HepG2 (cell line): ENCODE data around the gene APBB2. TPM values are rescaled to one million over a fixed set of nuclear protein-coding genes. Genes with fewer than 3 reads are reported as not detected.

Source experiments
- ATAC-seq: fragments of 200-7000 bp; cut with Tn5 transposase; 3 replicates; pipeline ENCODE4 v1.9.1; 2020; ENCODE audit warnings: mild to moderate bottlenecking, moderate library complexity
- BruUV-seq: library from RNA; stranded (reverse); fragments of 400-500 nt; replicated peaks from 2 replicates; lab custom pipeline; 2021; lab: Mats Ljungman, UMichigan
- CTCF ChIA-PET: fragments of 300-600 bp; formaldehyde crosslinking; extraction: SDS; loops from one replicate; lab custom pipeline; 2021; ENCODE audit warnings: low total read pairs, inconsistent platforms, low intra/inter-chr PET ratio; lab: Yijun Ruan, JAX
- POLR2A ChIA-PET: fragments of 350-600 bp; sonication (Branson Sonifier 250); formaldehyde crosslinking; loops from one replicate; lab custom pipeline; 2020; ENCODE audit warnings: antibody characterized with exemption, inconsistent platforms; lab: Yijun Ruan, JAX
- DNase-seq: peaks from one replicate; pipeline ENCODE4 v3.0.0-alpha.2; 2015; ENCODE audit warnings: low spot score
- FAIRE-seq: peaks from 3 replicates; lab custom pipeline; 2011; peaks lifted over from hg19 to GRCh38; lab: Jason Lieb, UNC
- H2AFZ ChIP-seq: one replicate; pipeline ENCODE4 v1.6.1; 2011; ENCODE audit warnings: low read length, inconsistent platforms
- H3K27ac ChIP-seq: fragments of 300-600 bp; 3 replicates; pipeline ENCODE4 v1.8.0; 2011; ENCODE audit warnings: mixed run types, mild to moderate bottlenecking, mixed read lengths, low read length, inconsistent platforms; ENCODE audit not compliant: insufficient read depth; ENCODE audit errors: extremely low read length
- H3K27me3 ChIP-seq, 2 experiments: fragments of 200-600 bp in 1 of 2; 2 replicates in 1 of 2; 3 replicates in 1 of 2; pipeline versions ENCODE4 v1.6.0 to v1.8.0; 2011; ENCODE audit warnings: low read length in 2 of 2, mild to moderate bottlenecking in 2 of 2, moderate library complexity in 2 of 2, inconsistent platforms in 1 of 2; ENCODE audit not compliant: insufficient read depth in 2 of 2, control insufficient read depth in 1 of 2
- H3K36me3 ChIP-seq, 2 experiments: fragments of 200-600 bp in 1 of 2; replicated peaks in 1 of 2; 2 replicates in 1 of 2; 3 replicates in 1 of 2; pipeline versions ENCODE4 v1.5.1 to v1.8.0; 2011; ENCODE audit warnings: low read length in 2 of 2, inconsistent platforms in 1 of 2; ENCODE audit not compliant: insufficient read depth in 2 of 2, control insufficient read depth in 1 of 2
- H3K4me1 ChIP-seq: 2 replicates; pipeline ENCODE4 v1.5.1; 2012; ENCODE audit warnings: low read length, inconsistent platforms; ENCODE audit not compliant: insufficient read depth
- H3K4me2 ChIP-seq: 2 replicates; pipeline ENCODE4 v1.6.0; 2011; ENCODE audit warnings: low read depth, low read length, inconsistent platforms
- H3K4me3 ChIP-seq, 3 experiments: fragments of 200-600 bp in 1 of 3; sonication (generic), shearing (Covaris generic) in 1 of 3; replicated peaks in 1 of 3; 2 replicates each; pipeline ENCODE4 v1.5.1; 2011 to 2016; ENCODE audit warnings: low read length in 3 of 3, inconsistent platforms in 2 of 3, low read depth in 2 of 3, mild to moderate bottlenecking in 2 of 3, control low read depth in 1 of 3, mixed read lengths in 1 of 3; ENCODE audit not compliant: insufficient read depth in 1 of 3
- H3K79me2 ChIP-seq: one replicate; pipeline ENCODE4 v1.6.1; 2011; ENCODE audit warnings: low read length, inconsistent platforms; ENCODE audit not compliant: insufficient read depth
- H3K9ac ChIP-seq: 2 replicates; pipeline ENCODE4 v1.6.0; 2011; ENCODE audit warnings: mild to moderate bottlenecking, low read depth, low read length, inconsistent platforms; ENCODE audit not compliant: insufficient read depth
- H3K9me3 ChIP-seq: 2 replicates; pipeline ENCODE4 v1.5.1; 2012; ENCODE audit warnings: mild to moderate bottlenecking, low read length
- H4K20me1 ChIP-seq: 2 replicates; pipeline ENCODE4 v1.6.0; 2011; ENCODE audit warnings: inconsistent platforms, mild to moderate bottlenecking, low read length, moderate library complexity; ENCODE audit not compliant: insufficient read depth
- ARID2 ChIP-seq: sonication (generic); formaldehyde crosslinking; IDR thresholded peaks from 2 replicates; pipeline ENCODE4 v1.8.1; 2022; ENCODE audit warnings: mild to moderate bottlenecking, missing genetic modification reagents, borderline replicate concordance
- ATF7-NPFF ChIP-seq: sonication (generic); formaldehyde crosslinking; IDR thresholded peaks from 2 replicates; pipeline ENCODE4 v1.8.1; 2023; ENCODE audit warnings: mild to moderate bottlenecking, low read depth, missing genetic modification reagents, moderate library complexity
- CAMTA2 ChIP-seq: sonication (generic); formaldehyde crosslinking; IDR thresholded peaks from 2 replicates; pipeline ENCODE4 v1.4.0; 2020; ENCODE audit warnings: mild to moderate bottlenecking, missing genetic modification reagents, borderline replicate concordance
- CC2D1A ChIP-seq: sonication (generic); formaldehyde crosslinking; IDR thresholded peaks from 2 replicates; pipeline ENCODE4 v1.8.1; 2023; ENCODE audit warnings: mild to moderate bottlenecking, missing genetic modification reagents
- FOXA1 ChIP-seq, 2 experiments: fragments of 450-650 bp in 1 of 2; sonication (generic) in 1 of 2; formaldehyde crosslinking in 1 of 2; IDR thresholded peaks; 2 replicates each; pipeline versions ENCODE4 v1.4.0 to v1.6.1; 2016 to 2020; ENCODE audit warnings: missing genetic modification reagents in 1 of 2
- GATAD1 ChIP-seq: IDR thresholded peaks from 2 replicates; pipeline ENCODE4 v1.6.1; 2016; ENCODE audit warnings: missing genetic modification reagents, missing compliant biosample characterization
- HNRNPLL ChIP-seq: fragments of 200-400 bp; formaldehyde crosslinking; IDR thresholded peaks from 2 replicates; pipeline ENCODE4 v1.6.1; 2017; ENCODE audit warnings: mild to moderate bottlenecking, low read depth, low read length; ENCODE audit not compliant: poor library complexity, severe bottlenecking
- MBNL3 ChIP-seq: fragments of 250-450 bp; sonication (Bioruptor Pico); conservative IDR thresholded peaks from 2 replicates; pipeline ENCODE4 v1.8.0; 2022; ENCODE audit warnings: mild to moderate bottlenecking, inconsistent platforms
- NONO ChIP-seq, 2 experiments: fragments of 450-650 bp in 1 of 2; sonication (generic) in 1 of 2; formaldehyde crosslinking in 1 of 2; IDR thresholded peaks in 1 of 2; conservative IDR thresholded peaks in 1 of 2; 2 replicates each; pipeline versions ENCODE4 v1.6.1 to v1.8.0; 2017 to 2022; ENCODE audit warnings: mild to moderate bottlenecking in 1 of 2, missing genetic modification reagents in 1 of 2, moderate library complexity in 1 of 2
- PITX1 ChIP-seq: sonication (generic); formaldehyde crosslinking; IDR thresholded peaks from 2 replicates; pipeline ENCODE4 v1.5.1; 2020; ENCODE audit warnings: mild to moderate bottlenecking, missing genetic modification reagents
- ZC3H4 ChIP-seq: sonication (generic); formaldehyde crosslinking; IDR thresholded peaks from 2 replicates; pipeline ENCODE4 v1.4.0; 2020; ENCODE audit warnings: missing genetic modification reagents, borderline replicate concordance
- ZNF44 ChIP-seq: sonication (generic); formaldehyde crosslinking; IDR thresholded peaks from 2 replicates; pipeline ENCODE4 v1.5.1; 2020; ENCODE audit warnings: mild to moderate bottlenecking, missing genetic modification reagents
- ZNF441 ChIP-seq: sonication (generic); formaldehyde crosslinking; IDR thresholded peaks from 2 replicates; pipeline ENCODE4 v1.7.0; 2021; ENCODE audit warnings: missing genetic modification reagents, borderline replicate concordance
- ZNF570 ChIP-seq: sonication (generic); formaldehyde crosslinking; IDR thresholded peaks from 2 replicates; pipeline ENCODE4 v1.4.0; 2020; ENCODE audit warnings: mild to moderate bottlenecking, missing genetic modification reagents, borderline replicate concordance
- ZNF703 ChIP-seq: sonication (generic); formaldehyde crosslinking; IDR thresholded peaks from 2 replicates; pipeline ENCODE4 v1.5.1; 2020; ENCODE audit warnings: missing genetic modification reagents, mild to moderate bottlenecking, moderate library complexity, borderline replicate concordance
- WGBS: methylation state at CpG from one replicate; pipeline ENCODE4 v1.1.6; 2017; ENCODE audit warnings: low lambda C conversion rate; 5-methylcytosine and 5-hydroxymethylcytosine counted together
- in situ Hi-C: cut with HindIII; loops from 2 replicates; pipeline ENCODE4 v1.10.0; 2017; ENCODE audit warnings: low pct_unique_long_range_greater_than_20kb; ENCODE audit not compliant: extremely low pct_ligation_motif_present
- intact Hi-C: fragments of 100-400 bp; cut with micrococcal nuclease; formaldehyde crosslinking; loops from one replicate; pipeline ENCODE4 v1.10.0; 2022; ENCODE audit not compliant: unreplicated experiment
- polyA plus RNA-seq, 8 experiments: library from polyadenylated mRNA; depleted of rRNA in 3 of 8; stranded (reverse) in 7 of 8; unstranded in 1 of 8; fragments of >200 nt; fragmentation: Illumina TruSeq in 4 of 8; extraction: Trizol in 4 of 8; gene quantifications; 2 replicates each; pipeline versions ENCODE4 v1.2.1 to v1.2.3, GENCODE V29; 2011 to 2016; ENCODE audit warnings: low read depth in 4 of 8, missing spikeins in 1 of 8, mixed read lengths in 1 of 8; ENCODE audit not compliant: insufficient read depth in 1 of 8
- total RNA-seq, 5 experiments: library from RNA; depleted of rRNA; stranded (reverse); fragments of >200 nt; fragmentation: Illumina TruSeq; extraction: Trizol; gene quantifications; 2 replicates each; pipeline ENCODE4 v1.2.3, GENCODE V29; 2016; ENCODE audit warnings: low read depth in 1 of 5
- TF ChIP-seq, protein P1 (sequence below): sonication (generic); formaldehyde crosslinking; IDR thresholded peaks from 2 replicates; pipeline ENCODE4 v1.8.1; 2023; ENCODE audit warnings: mild to moderate bottlenecking, missing genetic modification reagents
- TF ChIP-seq, protein P2 (sequence below): sonication (generic); formaldehyde crosslinking; IDR thresholded peaks from 2 replicates; pipeline ENCODE4 v1.4.0; 2020; ENCODE audit warnings: missing genetic modification reagents
- TF ChIP-seq, protein P3 (sequence below): sonication (generic); formaldehyde crosslinking; conservative IDR thresholded peaks from 2 replicates; pipeline ENCODE4 v1.4.0; 2020; ENCODE audit warnings: mild to moderate bottlenecking, missing genetic modification reagents, moderate library complexity

APBB2 gene
- total and polyA plus RNA-seq, 2 of the 13 experiments (the other 11 are each of a cell fraction or from before 2014, with no cell fraction given) = 11.7 to 17.0 TPM

DNA sequence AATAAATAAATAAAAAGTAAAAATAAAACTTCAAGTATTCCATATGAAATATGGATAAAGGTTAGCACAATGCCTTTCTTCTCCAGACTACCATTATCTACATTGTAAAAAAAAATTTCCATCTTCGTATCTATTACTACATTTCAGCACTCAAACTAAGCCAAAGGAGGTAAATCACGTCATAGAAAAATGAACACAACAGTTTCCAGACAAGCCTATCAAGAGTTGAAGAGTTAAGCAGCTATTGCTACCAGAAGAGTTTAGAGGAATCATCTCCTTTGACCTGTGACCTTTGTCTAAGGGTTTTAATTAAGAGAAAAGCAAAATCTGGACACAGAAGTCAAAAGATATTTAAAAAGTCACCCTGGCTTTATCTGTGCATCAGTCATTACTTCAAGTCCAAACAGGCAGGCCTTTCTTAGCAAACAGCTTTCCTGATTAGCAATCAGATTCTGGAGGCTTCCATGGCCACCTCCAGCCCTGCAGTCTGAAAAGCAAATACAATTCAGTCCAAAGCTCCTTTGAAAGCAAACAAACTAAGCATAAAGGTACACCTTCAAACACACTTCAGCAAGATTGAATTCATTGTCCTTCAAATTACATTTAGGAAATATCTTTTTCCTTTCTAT lies 82.2 kb downstream of the APBB2 start:
- ChIA-PET CTCF (no interaction called here), POLR2A (interaction anchor here (0.9 to 2.0 kb wide), 6 partner anchors 8 to 84 kb away, joined by 3 to 7 read pairs (median 4); partner anchors contain the start of gene APBB2)
- H3K36me3 ChIP-seq = no peaks in the 10 kb centered on the region
- DNase-seq = peak; percentile 94
- peak overlapping the region; percentile 62 for H3K4me2 ChIP-seq
- peak; percentile 99 for FAIRE-seq
- no peaks in the 10 kb centered on the region for H3K27me3 ChIP-seq
- in situ Hi-C loops (no loop called here), intact Hi-C loops (loop anchor here (1.0 to 2.0 kb wide), 2 partner anchors 27 to 81 kb away; no protein-coding TSS in a partner anchor)
- H4K20me1 ChIP-seq = no peaks in the 10 kb centered on the region
- ATAC-seq = peak; percentile 95
- H3K4me1 ChIP-seq = peaks cover 76% of the 10 kb centered on the region
- H3K9ac ChIP-seq = no peak overlapping the region
- H3K4me3 ChIP-seq = peak overlapping the region in 2 of 3 experiments; percentile 34 to 36; a peak in 1 of 6 replicates
- 15% methylated on average over 2 of the region's 2 CpGs for WGBS
- H3K27ac ChIP-seq = peak overlapping the region; percentile 25
- BruUV-seq = no TSS peak
- no peaks in the 10 kb centered on the region for H3K9me3 ChIP-seq
- peaks cover 2% of the 10 kb centered on the region for H3K79me2 ChIP-seq
- no peak overlapping the region for H2AFZ ChIP-seq
- peak; percentile 61; the same call in 1 of the 2 replicates for TF ChIP-seq FOXA1 (IDR thresholded peaks at IDR 0.05)
- TF ChIP-seq FOXA1 (CRISPR knock-in tag; IDR thresholded peaks at IDR 0.05) = peak; percentile 96
- no peak for TF ChIP-seq MBNL3 (CRISPR knock-in tag)
- TF ChIP-seq ZNF441 (CRISPR knock-in tag) = no peak
- TF ChIP-seq, protein P1, sequence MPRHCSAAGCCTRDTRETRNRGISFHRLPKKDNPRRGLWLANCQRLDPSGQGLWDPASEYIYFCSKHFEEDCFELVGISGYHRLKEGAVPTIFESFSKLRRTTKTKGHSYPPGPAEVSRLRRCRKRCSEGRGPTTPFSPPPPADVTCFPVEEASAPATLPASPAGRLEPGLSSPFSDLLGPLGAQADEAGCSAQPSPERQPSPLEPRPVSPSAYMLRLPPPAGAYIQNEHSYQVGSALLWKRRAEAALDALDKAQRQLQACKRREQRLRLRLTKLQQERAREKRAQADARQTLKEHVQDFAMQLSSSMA (CRISPR knock-in tag) = no peak
- TF ChIP-seq GATAD1 (CRISPR knock-in tag) = 0 out of 2 replicates have a peak, but pooled peaks have one; percentile 24
- TF ChIP-seq PITX1 (CRISPR knock-in tag) = peak; percentile 91
- TF ChIP-seq, protein P2, sequence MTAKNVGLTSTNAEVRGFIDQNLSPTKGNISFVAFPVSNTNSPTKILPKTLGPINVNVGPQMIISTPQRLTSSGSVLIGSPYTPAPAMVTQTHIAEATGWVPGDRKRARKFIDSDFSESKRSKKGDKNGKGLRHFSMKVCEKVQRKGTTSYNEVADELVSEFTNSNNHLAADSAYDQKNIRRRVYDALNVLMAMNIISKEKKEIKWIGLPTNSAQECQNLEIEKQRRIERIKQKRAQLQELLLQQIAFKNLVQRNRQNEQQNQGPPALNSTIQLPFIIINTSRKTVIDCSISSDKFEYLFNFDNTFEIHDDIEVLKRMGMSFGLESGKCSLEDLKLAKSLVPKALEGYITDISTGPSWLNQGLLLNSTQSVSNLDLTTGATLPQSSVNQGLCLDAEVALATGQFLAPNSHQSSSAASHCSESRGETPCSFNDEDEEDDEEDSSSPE (CRISPR knock-in tag) = no peak
- no peak for TF ChIP-seq CC2D1A (CRISPR knock-in tag)
- no peak for TF ChIP-seq HNRNPLL
- TF ChIP-seq ATF7-NPFF (CRISPR knock-in tag) = no peak
- TF ChIP-seq CAMTA2 (CRISPR knock-in tag) = no peak
- TF ChIP-seq ZNF44 (CRISPR knock-in tag) = no peak
- TF ChIP-seq ZC3H4 = no peak
- TF ChIP-seq ARID2 (CRISPR knock-in tag) = no peak
- TF ChIP-seq, protein P3, sequence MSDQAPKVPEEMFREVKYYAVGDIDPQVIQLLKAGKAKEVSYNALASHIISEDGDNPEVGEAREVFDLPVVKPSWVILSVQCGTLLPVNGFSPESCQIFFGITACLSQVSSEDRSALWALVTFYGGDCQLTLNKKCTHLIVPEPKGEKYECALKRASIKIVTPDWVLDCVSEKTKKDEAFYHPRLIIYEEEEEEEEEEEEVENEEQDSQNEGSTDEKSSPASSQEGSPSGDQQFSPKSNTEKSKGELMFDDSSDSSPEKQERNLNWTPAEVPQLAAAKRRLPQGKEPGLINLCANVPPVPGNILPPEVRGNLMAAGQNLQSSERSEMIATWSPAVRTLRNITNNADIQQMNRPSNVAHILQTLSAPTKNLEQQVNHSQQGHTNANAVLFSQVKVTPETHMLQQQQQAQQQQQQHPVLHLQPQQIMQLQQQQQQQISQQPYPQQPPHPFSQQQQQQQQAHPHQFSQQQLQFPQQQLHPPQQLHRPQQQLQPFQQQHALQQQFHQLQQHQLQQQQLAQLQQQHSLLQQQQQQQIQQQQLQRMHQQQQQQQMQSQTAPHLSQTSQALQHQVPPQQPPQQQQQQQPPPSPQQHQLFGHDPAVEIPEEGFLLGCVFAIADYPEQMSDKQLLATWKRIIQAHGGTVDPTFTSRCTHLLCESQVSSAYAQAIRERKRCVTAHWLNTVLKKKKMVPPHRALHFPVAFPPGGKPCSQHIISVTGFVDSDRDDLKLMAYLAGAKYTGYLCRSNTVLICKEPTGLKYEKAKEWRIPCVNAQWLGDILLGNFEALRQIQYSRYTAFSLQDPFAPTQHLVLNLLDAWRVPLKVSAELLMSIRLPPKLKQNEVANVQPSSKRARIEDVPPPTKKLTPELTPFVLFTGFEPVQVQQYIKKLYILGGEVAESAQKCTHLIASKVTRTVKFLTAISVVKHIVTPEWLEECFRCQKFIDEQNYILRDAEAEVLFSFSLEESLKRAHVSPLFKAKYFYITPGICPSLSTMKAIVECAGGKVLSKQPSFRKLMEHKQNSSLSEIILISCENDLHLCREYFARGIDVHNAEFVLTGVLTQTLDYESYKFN = peak; percentile 91
- no peak for TF ChIP-seq ZNF570 (CRISPR knock-in tag)
- peak; percentile 26; the same call in 1 of the 2 replicates for TF ChIP-seq ZNF703 (CRISPR knock-in tag)
- no peak for TF ChIP-seq NONO (IDR thresholded peaks at IDR 0.05)
- no peak for TF ChIP-seq NONO (CRISPR knock-in tag; conservative IDR thresholded peaks at IDR 0.05)
